Right lobe of liver (tissue), 6 donors: ENCODE data around the gene PPP2R5D. TPM values are rescaled to one million over a fixed set of nuclear protein-coding genes. Genes with fewer than 3 reads are reported as not detected.

ENCODE experiments used
- ATAC-seq, 4 donors: fragments of 200-7000 bp; cut with Tn5 transposase; one replicate each; pipeline ENCODE4 v1.9.1; 2020; ENCODE audit warnings: mild to moderate bottlenecking in 4 of 4, moderate library complexity in 4 of 4
- DNase-seq, 3 donors: peaks; one replicate each; pipeline ENCODE4 v3.0.0-alpha.2; 2020
- H3K27ac ChIP-seq, 3 donors: fragments of 200-600 bp; one replicate each; pipeline ENCODE4 v1.8.0; 2022
- H3K27me3 ChIP-seq, 2 donors: fragments of 200-600 bp; one replicate each; pipeline ENCODE4 v1.8.0; 2022
- H3K36me3 ChIP-seq, 4 donors: fragments of 200-600 bp; sonication (generic) in 1 of 4; one replicate each; pipeline versions ENCODE4 v1.5.1 to v1.8.0; 2017 to 2022; ENCODE audit warnings: control low read depth in 1 of 4
- H3K4me1 ChIP-seq, 4 donors: fragments of 200-600 bp; sonication (generic) in 1 of 4; one replicate each; pipeline versions ENCODE4 v1.5.1 to v1.8.0; 2017 to 2022; ENCODE audit warnings: control low read depth in 1 of 4
- H3K4me3 ChIP-seq, 3 donors: fragments of 200-600 bp; one replicate each; pipeline ENCODE4 v1.8.0; 2022
- H3K9me3 ChIP-seq, 4 donors: fragments of 200-600 bp; sonication (generic) in 1 of 4; one replicate each; pipeline versions ENCODE4 v1.5.1 to v1.8.0; 2017 to 2022; ENCODE audit warnings: control low read depth in 1 of 4
- CTCF ChIP-seq, 4 donors: fragments of 200-600 bp in 3 of 4; fragments of 450-650 bp in 1 of 4; IDR thresholded peaks; one replicate each; pipeline versions ENCODE4 v1.5.1 to v1.8.0; 2016 to 2022; ENCODE audit warnings: antibody characterized with exemption in 4 of 4, mild to moderate bottlenecking in 2 of 4
- POLR2A ChIP-seq: fragments of 450-650 bp; IDR thresholded peaks from one replicate; pipeline ENCODE4 v1.6.1; 2017; ENCODE audit warnings: antibody characterized with exemption, mild to moderate bottlenecking
- WGBS: methylation state at CpG from one replicate; pipeline ENCODE4 v1.1.6; 2018; ENCODE audit warnings: low coverage, low lambda C conversion rate; ENCODE audit not compliant: insufficient coverage; ENCODE audit errors: missing lambda C conversion rate; 5-methylcytosine and 5-hydroxymethylcytosine counted together
- intact Hi-C, 2 donors: fragments of 100-400 bp; cut with DNase I; formaldehyde crosslinking; loops; one replicate each; pipeline versions ENCODE4 v1.11.2 to v1.14.1; 2022
- total RNA-seq, 6 experiments: library from RNA; depleted of rRNA in 2 of 6; stranded (reverse); fragments of >200 nt in 2 of 6; fragmentation: NEBNext Ultra II Directional in 3 of 6; extraction: Animal tissue kit (Norgen Biotek cat#: 25700) in 3 of 6; gene quantifications; one replicate each; pipeline versions ENCODE4 v1.1.0 to v1.2.4, GENCODE V29; 2016 to 2023
- donor health status: DM: no; HTN: yes; CAD: no.
- donor health status: DM: no; HTN: no; CAD: no.
- donor health status: DM: no; HTN: no; CAD: no.
- donor health status: DM: no; HTN: yes; CAD: no.
- donor health status: DM: no; HTN: yes; CAD: no.

PPP2R5D gene
- total RNA-seq, 6 experiments from 2014 or later, result 11.5 to 24.0 (median 16.3) TPM

GRCh38 chr6:43047998-43048397 is 63.6 kb downstream of the PPP2R5D start:
- intact Hi-C loops, result loop anchor here in 1 of 2 donors (10.0 kb wide), 1 partner anchor 143 kb away; no protein-coding TSS in a partner anchor
- Histone ChIP-seq H3K4me1 (peaks cover 0 to 3% (median 0%) of the 10 kb centered on the region in 4 donors), H3K27ac (no peak overlapping the region), H3K4me3 (no peak overlapping the region), H3K36me3 (peaks cover 0 to 32% (median 17%) of the 10 kb centered on the region in 4 donors), H3K9me3 (no peaks in the 10 kb centered on the region), H3K27me3 (no peaks in the 10 kb centered on the region)
- 100% methylated on average over 4 of the region's 7 CpGs for WGBS
- ATAC-seq (no peak), DNase-seq (no peak)
- no peak for TF ChIP-seq POLR2A

- no peak overlapping the region for H3K27ac ChIP-seq
- intact Hi-C loops, result no loop called here
- ATAC-seq (no peak), DNase-seq (no peak)
- TF ChIP-seq POLR2A, result no peak
- no peak for TF ChIP-seq CTCF (IDR thresholded peaks at IDR 0.05)
- H3K9me3 ChIP-seq, result no peaks in the 10 kb centered on the region
- H3K36me3 ChIP-seq, result peaks cover 0 to 34% (median 18%) of the 10 kb centered on the region in 4 donors
- H3K4me3 ChIP-seq, result no peak overlapping the region
- peaks cover 0 to 3% (median 0%) of the 10 kb centered on the region in 4 donors for H3K4me1 ChIP-seq
- no peaks in the 10 kb centered on the region for H3K27me3 ChIP-seq
- 82% methylated on average over 6 of the region's 17 CpGs for WGBS
These were observed 66.6 kb downstream of the PPP2R5D start for GRCh38 chr6:43050981-43051380.

- peak overlapping the region in 1 of 3 donors; percentile 94 for H3K4me3 ChIP-seq
- H3K36me3 ChIP-seq, result peaks cover 0 to 34% (median 15%) of the 10 kb centered on the region in 4 donors
- H3K27me3 ChIP-seq, result no peaks in the 10 kb centered on the region
- peaks cover 0 to 3% (median 0%) of the 10 kb centered on the region in 4 donors for H3K4me1 ChIP-seq
- no peaks in the 10 kb centered on the region for H3K9me3 ChIP-seq
- no peak for ATAC-seq
- intact Hi-C loops, result no loop called here
- DNase-seq, result peak in 1 of 3 donors; percentile 25
- TF ChIP-seq POLR2A (no peak), CTCF (IDR thresholded peaks at IDR 0.05) (no peak)
- H3K27ac ChIP-seq, result peak overlapping the region in 1 of 3 donors; percentile 80
- WGBS, result 77% methylated on average over 4 of the region's 19 CpGs
These were observed 68.0 kb downstream of the PPP2R5D start for GRCh38 chr6:43052225-43052841.

- H3K27ac ChIP-seq, result peak overlapping the region; percentile 75 to 80 (median 79)
- peaks cover 0 to 34% (median 14%) of the 10 kb centered on the region in 4 donors for H3K36me3 ChIP-seq
- TF ChIP-seq CTCF (IDR thresholded peaks at IDR 0.05) (no peak), POLR2A (no peak)
- H3K9me3 ChIP-seq, result no peaks in the 10 kb centered on the region
- H3K4me1 ChIP-seq, result peaks cover 0 to 4% (median 0%) of the 10 kb centered on the region in 4 donors
- peak in 1 of 3 donors; percentile 49 for DNase-seq
- ATAC-seq, result peak; percentile 31 to 40 (median 34)
- intact Hi-C loops, result no loop called here
- H3K27me3 ChIP-seq, result no peaks in the 10 kb centered on the region
- 17% methylated on average over 10 of the region's 22 CpGs for WGBS
- peak overlapping the region; percentile 66 to 94 (median 75) for H3K4me3 ChIP-seq
These were observed 68.6 kb downstream of the PPP2R5D start for GRCh38 chr6:43052842-43053544.
